Activated CD4-positive, alpha-beta T cell treated with anti-CD3 and anti-CD28 coated beads, Interleukin-2, Interleukin-4, amounts not matched to agents 100 ng/mL and 50 ng/mL, durations not matched to agents 16 hours and 8 hours (primary cell): ENCODE measurements around the gene FUT2.

Experiments
- DNase-seq: peaks from one replicate; pipeline ENCODE4 v3.0.0-alpha.2; 2020; ENCODE audit warnings: low spot score

The FUT2 gene

DNA sequence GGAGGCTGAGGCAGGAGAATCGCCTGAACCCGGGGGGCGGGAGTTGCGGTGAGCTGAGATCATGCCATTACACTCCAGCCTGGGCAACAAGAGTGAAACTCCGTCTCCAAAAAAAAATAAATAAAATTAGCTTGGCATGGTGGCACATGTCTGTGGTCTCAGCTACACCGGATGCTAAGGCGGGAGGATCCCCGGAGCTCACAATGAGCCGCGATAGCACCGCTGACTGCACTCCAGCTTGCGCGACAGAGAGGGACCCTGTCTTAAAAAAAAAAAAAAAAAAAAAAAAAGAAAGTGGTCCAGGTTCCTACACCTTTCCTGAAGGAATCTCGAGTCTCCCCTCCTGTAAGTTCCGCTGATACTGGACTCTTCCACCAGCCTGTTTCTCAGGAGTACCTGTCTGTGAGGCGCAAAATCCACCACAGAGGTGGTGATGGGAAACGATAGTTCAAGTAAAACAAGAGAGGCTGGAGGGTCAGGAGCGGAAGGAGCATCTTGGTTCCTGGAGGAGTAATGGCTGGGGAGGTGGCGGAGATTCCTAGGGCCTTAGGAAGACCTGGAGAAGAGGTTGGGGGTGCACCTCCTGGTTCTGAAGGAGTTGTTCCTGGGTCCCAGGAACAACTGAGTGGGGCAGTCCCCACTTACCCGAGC, 56.2 kb downstream of the FUT2 start:
- DNase-seq, result no peak

DNA sequence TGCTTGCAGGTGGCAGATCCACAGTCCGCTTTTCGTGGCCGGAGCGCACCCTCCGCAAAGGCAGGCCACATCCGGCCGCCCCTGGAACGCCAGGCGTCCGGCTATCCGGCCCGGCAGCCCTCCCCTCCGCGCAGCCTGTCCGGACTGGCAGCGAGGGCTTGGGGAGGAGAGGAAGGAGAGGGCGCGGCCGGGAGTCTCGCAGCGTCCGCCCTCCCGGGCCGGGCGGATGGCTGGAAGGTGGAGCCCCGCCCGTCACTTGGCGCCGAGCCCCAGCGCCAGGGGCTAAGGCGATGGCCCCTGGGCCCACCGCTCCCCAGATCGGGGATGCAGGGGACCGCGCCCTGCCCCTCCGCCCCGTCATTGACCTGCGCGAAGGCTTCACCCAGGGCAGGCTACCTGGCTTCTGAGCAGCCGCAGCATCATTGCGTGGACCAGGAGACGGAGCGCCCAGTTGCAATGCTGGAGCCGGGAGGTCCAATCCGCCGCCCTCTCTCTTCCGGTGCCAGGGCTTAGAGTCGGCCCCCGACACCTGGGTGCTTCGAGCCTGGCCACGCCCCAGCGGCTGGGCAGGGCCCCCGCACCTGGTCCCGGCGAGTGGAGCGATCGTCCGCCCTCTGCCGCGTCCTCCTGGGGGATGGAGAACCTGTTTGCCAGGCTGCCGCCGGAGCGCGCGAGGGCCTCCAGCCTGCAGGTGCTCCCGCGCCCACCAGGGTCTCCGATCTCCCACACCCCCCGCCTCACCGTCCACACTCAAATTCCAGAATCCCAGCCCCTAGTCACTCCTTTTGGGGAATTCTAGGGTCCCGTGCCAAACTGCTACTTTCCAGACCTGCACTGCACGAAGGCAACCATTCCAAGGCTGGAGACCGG, 57.0 kb downstream of the FUT2 start, which contains the start of gene FUT1:
Gene FUT1 (minus strand): TSS at position 146 of the 870 bp plus-strand sequence. CDS start 1,360 bp downstream, outside the sequence.
- DNase-seq, result no peak

DNA sequence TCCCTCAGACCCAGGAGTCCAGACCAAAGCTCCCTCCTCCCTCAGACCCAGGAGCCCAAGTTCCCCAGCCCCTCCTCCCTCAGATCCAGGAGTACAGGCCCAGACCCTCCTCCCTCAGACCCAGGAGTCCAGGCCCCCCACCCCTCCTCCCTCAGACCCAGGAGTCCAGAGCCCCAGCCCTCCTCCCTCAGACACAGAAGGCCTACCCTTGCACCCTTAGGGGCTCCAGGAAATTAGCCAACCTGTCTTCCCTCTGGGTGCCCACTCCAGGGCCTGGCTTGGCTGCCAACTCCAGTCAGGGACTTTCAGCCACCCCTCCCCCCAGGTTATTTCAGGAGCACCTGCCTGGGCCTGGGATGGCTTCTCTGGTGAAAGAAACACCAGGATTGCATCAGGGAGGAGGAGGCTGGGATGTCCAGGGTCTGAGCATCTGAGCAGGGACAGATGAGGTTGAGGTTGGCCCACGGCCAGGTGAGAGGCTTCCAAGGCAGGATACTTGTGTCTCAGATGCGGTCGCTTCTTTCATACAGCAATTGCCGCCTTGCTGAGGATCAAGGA, 59.4 kb downstream of the FUT2 start, which contains the start of gene FGF21:
Gene FGF21 (plus strand): TSS at position 441 of the 558 bp plus-strand sequence. CDS start 713 bp downstream, outside the sequence.
- DNase-seq, result no peak
